Lower leg skin (tissue), 3 donors: ENCODE data around the gene ABHD2.

ENCODE experiments used
- CTCF ChIP-seq, 3 donors: fragments of 450-650 bp; IDR thresholded peaks; one replicate each; pipeline ENCODE4 v1.5.1; 2016; ENCODE audit warnings: antibody characterized with exemption in 3 of 3, mild to moderate bottlenecking in 3 of 3, moderate library complexity in 2 of 3
- POLR2A ChIP-seq, 2 donors: fragments of 450-650 bp; IDR thresholded peaks; one replicate each; pipeline ENCODE4 v1.6.1; 2016 to 2017; ENCODE audit warnings: antibody characterized with exemption in 2 of 2, mild to moderate bottlenecking in 1 of 2, moderate library complexity in 1 of 2

GRCh38 chr15:89123181-89123525 lies 34.9 kb downstream of the ABHD2 start:
- TF ChIP-seq CTCF (IDR thresholded peaks at IDR 0.05) (no peak), POLR2A (IDR thresholded peaks at IDR 0.05) (no peak)
